HG02938 (cell line): ENCODE results near the gene CCBE1.

ENCODE experiments used
- ATAC-seq: cut with Tn5 transposase; IDR thresholded peaks from one replicate; pipeline ENCODE4 v1.9.1; 2021; ENCODE audit warnings: mild to moderate bottlenecking, moderate library complexity; ENCODE audit not compliant: unreplicated experiment

The CCBE1 gene

DNA sequence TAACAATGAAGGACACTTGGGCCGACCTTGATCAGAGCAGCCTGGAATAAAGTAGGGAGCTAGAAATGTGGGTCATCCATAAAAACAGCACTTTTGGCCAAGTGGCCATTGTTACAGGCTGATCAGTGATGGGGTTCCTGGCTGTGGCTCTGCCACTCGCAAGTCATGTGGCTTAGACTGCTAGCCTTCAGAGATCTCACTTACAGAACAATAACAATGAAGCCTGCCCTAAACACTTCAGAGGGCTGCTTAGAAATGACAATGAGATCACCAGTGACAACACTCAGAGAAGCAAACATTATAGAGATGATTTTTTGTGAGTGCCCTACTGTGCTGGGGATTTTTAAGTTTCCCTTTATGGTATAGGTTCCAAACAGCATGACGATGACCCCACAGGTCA lies 230.2 kb downstream of the CCBE1 start:
- no peak for ATAC-seq

DNA sequence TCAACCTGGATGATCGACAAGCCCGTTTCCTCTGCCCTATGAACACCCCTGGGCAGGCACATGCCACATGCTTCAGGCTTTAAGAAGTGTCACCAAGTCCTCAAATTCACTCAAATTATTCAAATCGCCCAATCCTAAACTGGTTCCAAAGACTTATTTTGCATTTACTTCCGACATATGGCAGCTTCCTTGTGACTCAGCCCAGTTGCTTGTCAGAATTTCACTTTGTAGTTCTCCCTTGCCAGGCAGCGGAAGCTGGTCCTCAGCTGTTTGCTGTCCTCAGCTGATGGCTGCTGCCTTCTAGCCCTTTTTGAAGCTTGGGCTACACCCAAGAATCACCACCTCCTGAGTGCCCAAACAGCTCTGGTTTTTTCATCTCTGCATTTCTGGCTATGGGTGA lies 232.7 kb downstream of the CCBE1 start:
- no peak for ATAC-seq

DNA sequence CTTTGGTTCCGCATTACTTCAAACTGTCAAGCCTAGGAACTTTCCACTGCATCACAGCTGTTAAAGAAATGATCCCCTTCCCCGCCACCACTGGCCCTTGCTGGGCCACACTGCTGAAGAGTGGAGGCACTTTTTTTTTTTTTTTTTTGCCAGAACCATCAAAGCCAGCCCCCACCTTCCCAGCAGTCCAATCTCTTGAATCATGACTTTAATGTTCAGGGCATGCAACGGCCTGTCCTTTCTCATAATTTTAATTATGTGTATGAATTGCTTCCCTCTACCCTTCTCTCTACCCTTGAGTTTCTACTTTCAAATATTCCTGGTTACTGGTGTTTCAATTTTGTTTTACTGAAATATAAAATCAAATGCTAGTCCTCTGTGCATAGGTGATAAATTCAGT lies 236.1 kb downstream of the CCBE1 start:
- no peak for ATAC-seq

DNA sequence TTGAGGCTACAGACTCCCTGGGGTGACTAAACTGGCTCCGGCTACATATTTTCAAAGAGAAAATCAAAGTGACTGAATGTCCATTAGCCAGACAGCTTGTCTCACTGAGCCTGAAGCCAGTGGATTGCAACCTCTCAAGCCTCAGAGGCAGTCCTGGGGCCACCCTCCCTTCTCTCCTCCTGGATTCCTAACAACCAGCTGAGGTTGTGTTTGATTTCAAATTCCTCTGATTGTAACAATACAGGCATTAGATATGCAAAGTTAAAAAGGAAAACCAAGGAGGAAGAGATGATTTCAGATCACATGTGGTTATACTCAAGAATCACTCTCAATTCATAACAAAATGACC lies 237.2 kb downstream of the CCBE1 start:
- ATAC-seq, result no peak

DNA sequence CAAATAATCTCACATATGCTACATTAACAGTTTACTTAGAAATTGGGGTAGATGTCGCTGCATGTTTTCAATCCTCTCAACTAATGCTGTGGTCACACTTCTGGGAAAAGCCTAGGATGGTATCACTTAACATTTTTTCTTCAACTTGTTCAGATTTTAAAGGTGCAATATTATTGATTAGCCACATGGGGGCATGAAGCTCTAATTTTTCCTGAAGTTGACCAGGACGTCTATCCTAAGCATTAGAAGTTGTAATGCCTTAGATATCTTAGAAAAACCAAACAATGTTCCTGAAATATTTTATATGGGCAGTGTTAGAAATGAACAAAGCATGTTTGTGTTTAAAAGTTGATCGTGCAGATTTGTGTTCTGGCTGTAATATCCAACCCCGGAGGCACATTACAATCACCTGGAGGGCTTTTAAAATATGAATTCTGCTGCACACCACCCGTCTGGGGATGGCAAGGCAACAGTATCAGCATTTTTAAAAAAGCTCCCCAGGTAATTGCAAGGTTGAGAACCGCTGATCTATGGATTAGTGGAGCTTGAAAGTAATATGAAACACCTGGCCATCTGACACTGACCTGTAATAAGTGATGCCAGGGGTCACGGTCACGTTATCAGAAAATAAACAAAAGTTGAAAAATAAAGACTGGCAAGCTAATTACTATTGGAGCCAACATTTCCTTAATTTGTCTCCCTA lies 237.7 kb downstream of the CCBE1 start:
- ATAC-seq, result no peak

DNA sequence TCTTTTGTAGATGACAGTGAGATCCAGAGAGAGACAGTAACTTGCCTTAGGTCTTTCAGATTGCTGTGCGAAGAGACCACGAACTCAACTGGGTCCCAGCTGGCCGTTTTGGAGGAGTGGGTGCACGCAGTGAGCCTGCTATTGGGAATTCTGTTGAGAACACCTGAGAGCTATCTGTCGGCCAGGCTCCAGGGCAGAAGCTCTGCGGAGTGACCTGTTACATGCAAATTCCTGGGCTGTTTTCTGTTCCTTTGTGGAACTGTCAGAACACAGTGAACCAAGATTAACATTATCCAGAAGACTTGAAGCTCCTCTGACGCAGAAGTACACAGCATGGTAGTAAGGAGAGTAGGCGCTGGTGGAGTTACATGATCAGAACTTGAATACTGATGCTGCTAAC lies 238.6 kb downstream of the CCBE1 start:
- ATAC-seq, result no peak

DNA sequence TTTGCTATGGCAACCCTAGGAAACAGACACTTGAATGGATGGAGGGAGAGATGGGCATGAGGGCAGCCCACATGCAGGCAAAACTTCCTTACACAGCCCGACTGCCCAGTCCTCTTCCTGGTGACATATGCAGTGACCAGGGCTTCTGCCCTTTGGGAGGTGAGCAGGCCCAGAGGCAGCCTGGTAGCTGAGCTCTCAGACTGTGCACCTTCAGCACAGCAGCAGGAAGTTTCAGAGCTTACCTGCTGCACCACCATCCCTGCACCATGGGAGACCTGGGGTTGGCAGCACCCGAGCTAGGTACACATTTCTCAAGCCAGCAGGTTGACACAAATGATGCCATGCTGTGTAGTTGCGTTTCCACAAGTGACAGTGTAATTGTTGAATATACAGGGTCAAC lies 240.6 kb downstream of the CCBE1 start:
- no peak for ATAC-seq

DNA sequence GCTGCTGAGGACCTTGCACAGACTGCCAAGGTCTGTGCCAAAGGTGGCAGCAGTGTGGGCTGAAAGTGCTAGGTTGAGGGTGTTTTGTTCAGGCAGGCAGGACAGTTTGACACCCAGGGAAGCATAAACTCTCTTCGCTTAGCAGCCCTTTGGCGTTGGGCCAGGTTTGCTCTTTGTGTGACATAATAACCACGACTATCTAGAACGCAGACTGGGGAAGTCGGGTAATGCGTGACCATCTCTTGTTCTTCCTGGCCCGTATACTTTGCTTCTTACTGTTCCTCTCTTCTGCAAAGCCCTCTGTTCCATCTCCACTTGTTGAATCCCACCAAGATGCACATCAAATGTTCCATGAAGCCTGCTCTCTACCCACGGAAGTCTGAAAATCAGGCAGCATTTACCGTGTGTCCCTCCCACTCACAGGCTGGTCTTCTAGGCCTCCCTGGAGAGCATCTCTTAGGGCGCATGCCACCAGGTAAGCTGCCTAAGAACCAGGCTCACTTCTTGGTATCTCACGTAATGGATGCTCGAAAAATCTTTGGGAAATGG lies 241.4 kb downstream of the CCBE1 start:
- ATAC-seq, result no peak

DNA sequence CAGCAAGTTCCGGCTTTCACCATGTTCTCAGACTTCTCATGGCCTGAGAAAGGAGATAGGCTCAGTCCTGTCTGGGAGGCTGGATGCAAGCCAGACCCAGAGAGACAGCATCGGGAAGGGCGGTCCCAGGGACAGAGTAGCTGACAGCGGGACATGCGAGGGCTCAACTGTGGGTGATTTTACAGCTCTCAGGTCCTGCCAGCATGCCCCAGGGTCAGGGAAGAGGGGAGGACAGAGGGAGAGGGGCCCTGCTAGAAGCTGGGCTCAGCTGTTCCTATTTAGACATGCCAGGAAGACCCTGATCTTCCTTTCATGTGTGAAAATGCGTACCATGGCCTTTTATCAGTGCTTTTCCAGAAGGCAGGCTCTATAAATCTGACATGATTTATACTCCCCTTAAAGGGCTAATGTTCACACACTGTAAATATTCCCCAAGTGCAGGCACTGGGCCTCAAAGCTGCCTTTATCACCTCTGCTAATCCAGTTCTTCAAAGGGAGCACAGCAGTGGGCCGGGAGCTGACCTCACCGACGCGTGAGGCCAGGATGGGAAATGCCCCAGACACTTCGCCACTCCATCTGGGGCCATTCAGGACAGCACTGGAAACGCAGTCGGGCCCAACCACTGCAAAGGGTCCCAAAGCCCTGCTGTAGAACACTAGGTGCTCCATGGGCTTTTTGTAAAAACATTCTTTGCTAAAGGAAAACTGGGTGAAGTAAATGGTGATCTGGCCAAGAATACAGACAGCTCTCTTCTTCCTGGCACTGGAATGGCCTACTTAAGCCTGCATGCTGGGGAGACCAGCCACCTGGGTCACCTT lies 242.1 kb downstream of the CCBE1 start:
- no peak for ATAC-seq

DNA sequence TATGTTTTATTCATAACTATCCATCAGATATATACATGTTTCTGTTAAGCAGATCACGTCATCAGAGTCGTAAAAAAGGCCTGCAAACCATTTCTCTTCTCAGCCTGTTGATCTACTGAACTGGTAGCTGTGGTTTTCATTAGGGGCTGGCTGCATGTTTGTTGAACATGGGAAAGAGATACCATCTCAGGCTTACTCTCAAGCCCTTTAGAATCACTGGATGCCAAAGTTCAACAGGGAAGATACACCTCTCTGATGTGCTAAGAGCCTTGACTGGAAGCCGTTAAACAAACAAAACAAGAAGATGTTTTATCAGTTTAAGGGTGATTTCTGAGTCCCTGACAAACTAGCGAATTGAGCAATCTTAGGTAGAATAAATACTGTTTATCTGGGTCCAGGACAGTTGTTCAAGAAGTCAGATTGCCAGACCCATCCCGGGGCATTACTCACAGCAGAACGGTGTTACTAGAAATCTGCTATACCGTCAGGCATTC lies 243.7 kb downstream of the CCBE1 start:
- no peak for ATAC-seq

DNA sequence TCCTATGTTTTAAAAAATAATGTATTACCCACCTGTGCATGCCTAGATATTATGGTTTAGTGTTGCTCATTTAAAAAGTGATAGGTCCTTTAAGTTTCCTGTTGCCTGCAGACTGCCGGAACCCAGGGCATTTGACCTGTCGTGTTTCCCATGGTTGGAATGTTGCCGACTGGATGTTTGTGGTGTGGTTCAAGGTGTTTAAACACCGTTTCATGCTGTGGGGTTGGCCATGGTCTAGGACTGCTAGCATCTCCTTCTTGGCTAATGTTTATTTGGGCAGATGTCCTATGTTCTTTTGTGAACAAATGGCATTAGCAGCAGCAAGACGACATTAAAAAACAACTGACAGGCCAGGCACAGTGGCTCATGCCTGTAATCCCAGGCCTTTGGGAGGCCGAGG lies 245.3 kb downstream of the CCBE1 start:
- no peak for ATAC-seq

DNA sequence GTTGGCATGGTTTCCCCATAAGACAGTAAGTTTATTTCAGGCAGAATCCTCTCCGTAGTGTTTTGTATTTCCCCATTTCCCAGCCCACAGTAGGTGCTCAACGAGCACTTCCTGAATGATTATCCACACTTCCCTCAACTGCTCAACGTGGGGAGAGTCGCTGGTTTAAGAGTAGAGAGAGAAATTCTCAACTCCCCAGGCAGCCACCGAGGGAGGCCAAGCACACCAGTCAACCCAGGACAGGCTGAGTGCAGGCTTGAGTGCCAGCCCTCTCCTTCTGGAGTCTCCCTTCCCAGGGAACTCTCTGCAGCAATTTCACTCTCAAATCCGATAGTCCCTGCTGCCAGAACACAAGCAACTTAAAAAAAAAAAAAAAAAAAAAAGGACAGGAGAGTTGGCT lies 246.2 kb downstream of the CCBE1 start:
- ATAC-seq, result no peak

DNA sequence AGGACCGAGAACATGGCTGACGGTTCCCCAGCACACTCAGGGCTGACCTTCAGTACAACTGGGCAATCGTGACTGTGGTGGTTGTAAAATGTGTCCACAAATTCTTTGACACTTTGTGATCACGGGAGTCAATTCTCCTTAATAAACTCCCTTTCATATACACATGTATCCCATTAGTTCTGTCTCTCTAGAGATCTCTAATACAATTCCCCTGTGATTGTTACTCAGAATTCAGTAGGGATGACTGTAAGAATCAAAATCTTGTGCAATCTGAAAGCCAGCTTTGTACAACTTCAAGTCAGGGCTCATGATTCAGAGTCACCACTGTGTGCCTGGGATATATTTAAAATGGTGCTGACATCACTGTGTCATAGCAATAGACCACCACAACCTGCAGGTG lies 248.7 kb downstream of the CCBE1 start:
- no peak for ATAC-seq

DNA sequence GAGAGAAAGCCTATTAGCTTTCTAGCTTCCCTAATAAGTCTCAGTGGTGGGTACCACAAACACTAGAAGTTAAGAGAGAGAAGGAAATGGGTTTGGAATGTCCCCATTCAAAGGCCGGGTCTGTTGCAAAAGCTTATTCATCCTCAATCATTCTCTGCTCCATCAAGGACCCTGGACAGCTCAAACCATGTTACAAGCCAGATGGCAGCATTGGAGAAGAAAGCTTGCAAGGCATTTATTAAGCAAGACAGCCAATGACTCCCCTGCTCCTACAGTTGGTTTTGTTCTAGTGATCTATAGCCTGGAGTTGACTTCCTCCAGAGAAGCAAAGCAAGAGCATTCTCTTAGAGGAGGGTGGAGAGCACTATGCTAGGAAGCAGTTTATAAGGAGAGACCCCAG lies 251.2 kb downstream of the CCBE1 start:
- ATAC-seq, result no peak

DNA sequence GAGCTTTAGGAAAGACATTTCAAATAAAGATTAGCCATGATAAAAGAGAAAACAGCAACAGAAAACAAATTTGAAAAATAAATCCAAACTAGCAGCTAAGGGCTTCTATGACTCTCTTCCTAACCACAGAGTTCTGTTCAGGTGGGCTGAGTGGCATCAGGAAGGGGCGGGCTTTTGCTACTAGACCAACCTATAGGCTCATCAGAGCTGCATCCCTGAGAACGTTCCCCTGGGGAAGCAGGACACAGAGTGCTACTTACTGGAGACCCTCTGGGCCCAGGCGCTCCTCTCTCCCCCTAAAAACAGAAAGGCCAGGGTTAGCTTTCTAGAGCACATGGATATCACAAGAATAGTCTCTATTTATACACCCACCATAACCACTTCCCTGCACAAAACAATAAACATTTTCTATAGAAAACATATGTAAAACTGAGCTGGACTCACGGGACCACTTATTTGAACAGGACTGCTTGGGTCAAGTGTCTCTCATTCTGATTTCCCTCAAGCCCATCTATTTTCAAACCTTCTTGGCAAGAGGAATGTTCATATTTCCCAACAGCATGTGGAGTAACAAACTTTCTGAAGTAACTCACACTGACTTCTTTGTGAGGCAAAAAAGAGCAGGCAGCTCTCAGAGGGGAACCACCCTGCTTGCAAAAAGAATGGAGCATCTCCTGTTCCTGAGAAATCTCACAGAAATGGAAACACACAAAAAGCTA lies 259.2 kb downstream of the CCBE1 start:
- no peak for ATAC-seq

DNA sequence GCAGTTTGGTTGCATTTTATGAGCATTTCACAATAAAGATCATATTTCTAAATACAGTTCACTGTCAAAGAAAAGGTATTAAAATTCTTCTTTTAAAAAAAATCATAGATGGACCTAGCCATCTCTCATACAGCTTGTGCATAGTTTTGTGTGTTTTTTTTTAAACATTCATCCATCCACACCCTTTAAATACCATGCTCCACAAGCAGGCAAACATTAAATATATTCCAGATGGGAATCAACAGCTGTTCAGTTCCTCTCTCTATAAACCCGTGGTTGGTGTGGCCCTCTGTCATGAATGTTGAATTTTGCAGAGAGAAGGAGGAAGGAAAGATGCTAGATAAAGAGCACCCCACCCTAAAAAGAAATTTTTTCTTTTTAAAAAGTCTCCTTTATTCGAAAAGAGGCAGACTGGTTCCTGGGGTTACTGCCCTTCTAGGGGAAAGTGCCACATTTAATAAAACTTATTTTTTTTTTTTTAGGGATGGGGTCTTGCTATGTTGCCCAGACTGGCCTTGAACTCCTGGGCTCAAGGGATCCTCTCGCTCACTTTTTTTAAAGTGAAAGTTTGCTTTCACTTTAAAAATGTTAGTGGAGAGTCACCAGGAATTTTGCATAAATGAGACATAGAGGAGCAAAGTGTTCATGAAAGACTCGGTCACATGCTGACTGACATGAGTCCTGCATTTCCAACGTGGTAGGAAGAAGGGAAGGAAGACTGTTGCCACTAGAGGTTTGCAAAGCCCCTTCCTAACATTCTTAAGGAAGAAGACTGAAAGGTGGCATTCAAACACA lies 264.2 kb downstream of the CCBE1 start:
- no peak for ATAC-seq

DNA sequence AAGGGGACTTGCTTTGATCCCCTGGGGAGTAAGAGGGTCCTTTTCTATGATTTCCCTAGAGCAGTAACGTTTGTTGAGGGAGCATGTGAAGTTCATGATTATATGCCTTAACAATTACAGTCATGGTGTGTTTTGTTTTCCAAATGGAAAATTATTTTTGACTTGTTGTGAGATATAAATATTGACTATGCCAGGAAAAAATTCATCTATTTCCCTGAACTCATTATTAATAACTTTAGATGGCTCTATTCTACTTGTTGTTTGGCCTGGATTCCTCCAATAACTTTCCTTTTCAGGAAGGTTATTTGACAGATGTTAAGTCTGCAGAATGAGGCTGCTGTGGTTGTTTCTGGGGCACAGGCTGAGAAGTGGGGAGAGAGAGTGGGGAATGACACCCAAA lies 266.1 kb downstream of the CCBE1 start:
- no peak for ATAC-seq

DNA sequence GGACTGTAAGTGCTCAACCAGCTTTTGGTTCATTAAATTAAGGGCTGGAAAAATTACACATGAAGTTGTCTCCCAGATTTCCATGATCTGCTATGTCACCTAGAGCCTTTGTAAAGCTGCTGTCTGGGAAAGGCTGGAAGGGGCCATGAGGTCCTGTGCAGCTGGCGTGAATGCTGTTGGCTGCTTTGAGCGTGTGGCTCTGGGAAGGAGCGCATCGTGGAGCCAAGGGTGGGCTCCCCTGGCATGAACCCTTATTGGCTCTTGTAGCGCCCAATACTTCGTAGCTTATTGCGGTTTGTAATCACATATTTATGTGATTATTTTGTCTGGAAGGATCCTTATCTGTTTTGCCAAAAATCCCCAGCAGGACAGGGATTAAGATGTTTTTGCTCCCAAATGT lies 267.6 kb downstream of the CCBE1 start:
- no peak for ATAC-seq

DNA sequence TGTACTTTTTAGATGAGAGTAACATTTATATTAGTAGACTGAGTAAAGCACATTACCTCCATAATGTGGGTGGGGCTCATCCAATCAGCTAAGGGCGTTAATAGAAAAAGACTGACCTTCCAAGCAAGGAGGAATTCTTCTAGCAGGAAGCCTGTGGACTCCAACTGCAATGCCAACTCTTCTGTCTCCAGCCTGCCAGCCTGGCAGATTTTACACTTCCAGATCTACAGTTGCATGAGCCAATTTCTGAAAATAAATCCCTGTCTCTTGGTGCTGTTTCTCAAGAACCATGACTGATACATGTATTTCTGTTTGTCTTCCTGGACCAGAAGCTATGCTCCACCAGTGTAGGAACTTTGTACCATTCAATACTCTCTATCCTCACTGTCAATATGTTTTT lies 269.2 kb downstream of the CCBE1 start:
- ATAC-seq, result no peak

DNA sequence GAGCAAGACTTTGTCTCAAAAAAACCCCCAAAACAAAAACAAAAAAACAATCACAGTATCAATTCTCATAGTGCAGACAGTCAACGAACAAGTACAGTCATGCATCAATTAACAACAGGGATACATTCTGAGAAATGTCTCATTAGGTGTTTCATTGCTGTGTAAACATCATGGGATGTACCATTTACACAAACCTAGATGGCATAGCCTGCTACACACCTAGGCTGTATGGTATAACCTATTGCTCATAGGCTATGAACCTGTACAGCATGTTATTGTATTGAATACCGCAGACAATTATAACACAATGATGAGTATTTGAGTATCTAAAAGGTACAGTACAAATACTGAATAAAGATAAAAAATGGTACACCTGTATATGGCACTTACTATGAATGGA lies 270.4 kb downstream of the CCBE1 start:
- no peak for ATAC-seq

DNA sequence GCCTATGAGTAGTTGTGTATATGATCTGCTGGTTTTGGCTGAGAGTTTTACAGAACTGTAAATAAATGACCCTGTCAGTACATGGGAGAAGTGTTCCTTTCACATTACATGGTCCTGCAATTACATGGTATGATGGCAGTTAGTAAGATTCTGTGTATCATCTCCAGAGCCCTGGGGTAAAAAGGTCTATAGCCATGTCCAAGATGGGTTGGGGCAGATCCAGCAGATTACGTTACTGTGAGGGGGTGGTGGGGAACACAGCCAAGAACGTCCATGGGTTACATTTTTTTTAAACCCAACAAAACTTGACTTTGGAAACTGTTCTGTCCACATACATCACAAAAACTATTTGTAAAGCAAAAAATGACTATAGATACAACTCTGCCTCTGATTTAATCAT lies 274.0 kb downstream of the CCBE1 start:
- no peak for ATAC-seq
